HepG2 (cell line): ENCODE results near the gene GNB1. TPM values are rescaled to one million over a fixed set of nuclear protein-coding genes. Genes with fewer than 3 reads are reported as not detected.

ENCODE experiments used
- ASH2L ChIP-seq: fragments of 300-600, 200-600 bp; sonication (generic); IDR thresholded peaks from 2 replicates; pipeline ENCODE4 v1.7.0; 2017; ENCODE audit warnings: low read depth, mild to moderate bottlenecking, moderate library complexity, mixed read lengths, low read length; ENCODE audit not compliant: insufficient read length
- CEBPB ChIP-seq: IDR thresholded peaks from 2 replicates; pipeline ENCODE4 v1.6.1; 2011; ENCODE audit warnings: low read depth, low read length, improper control_type of control experiment, borderline replicate concordance
- DMAP1 ChIP-seq: IDR thresholded peaks from 2 replicates; pipeline ENCODE4 v1.6.1; 2016
- ERF ChIP-seq: IDR thresholded peaks from 2 replicates; pipeline ENCODE4 v1.6.1; 2018; ENCODE audit warnings: missing biosample characterization, missing genetic modification reagents
- GFI1 ChIP-seq: sonication (generic); formaldehyde crosslinking; IDR thresholded peaks from 2 replicates; pipeline ENCODE4 v1.5.0; 2020; ENCODE audit warnings: missing genetic modification reagents, mild to moderate bottlenecking, borderline replicate concordance
- HNF4G ChIP-seq, 2 experiments: sonication (generic) in 1 of 2; formaldehyde crosslinking in 1 of 2; IDR thresholded peaks; 2 replicates each; pipeline versions ENCODE4 v1.4.0 to v1.6.1; 2011 to 2020; ENCODE audit warnings: borderline replicate concordance in 2 of 2, low read depth in 2 of 2, mild to moderate bottlenecking in 2 of 2, low read length in 1 of 2, missing genetic modification reagents in 1 of 2, moderate library complexity in 1 of 2
- JUNB ChIP-seq: sonication (generic); formaldehyde crosslinking; IDR thresholded peaks from 2 replicates; pipeline ENCODE4 v1.8.0; 2022; ENCODE audit warnings: missing genetic modification reagents, mild to moderate bottlenecking, borderline replicate concordance
- KLF13 ChIP-seq: sonication (generic); formaldehyde crosslinking; IDR thresholded peaks from 2 replicates; pipeline ENCODE4 v1.4.0; 2020; ENCODE audit warnings: mild to moderate bottlenecking, missing genetic modification reagents
- MAZ ChIP-seq, 2 experiments: sonication (generic) in 1 of 2; formaldehyde crosslinking in 1 of 2; IDR thresholded peaks; 2 replicates each; pipeline versions ENCODE4 v1.5.0 to v1.6.1; 2012 to 2020; ENCODE audit warnings: low read depth in 2 of 2, mild to moderate bottlenecking in 2 of 2, borderline replicate concordance in 1 of 2, improper control_type of control experiment in 1 of 2, low read length in 1 of 2, missing genetic modification reagents in 1 of 2, moderate library complexity in 1 of 2
- NFIB ChIP-seq: sonication (generic); formaldehyde crosslinking; IDR thresholded peaks from 2 replicates; pipeline ENCODE4 v1.9.0; 2021; ENCODE audit warnings: missing genetic modification reagents, mild to moderate bottlenecking, borderline replicate concordance
- STAT5B ChIP-seq: sonication (generic); formaldehyde crosslinking; IDR thresholded peaks from 2 replicates; pipeline ENCODE4 v1.4.0; 2020; ENCODE audit warnings: missing genetic modification reagents
- YEATS4 ChIP-seq: sonication (generic); formaldehyde crosslinking; IDR thresholded peaks from 2 replicates; pipeline ENCODE4 v1.4.0; 2020; ENCODE audit warnings: missing genetic modification reagents, borderline replicate concordance
- ZBTB7A ChIP-seq: sonication (generic); formaldehyde crosslinking; IDR thresholded peaks from 2 replicates; pipeline ENCODE4 v1.8.0; 2022; ENCODE audit warnings: mild to moderate bottlenecking, missing genetic modification reagents
- ZNF234 ChIP-seq: sonication (generic); formaldehyde crosslinking; conservative IDR thresholded peaks from 2 replicates; pipeline ENCODE4 v1.5.1; 2020; ENCODE audit warnings: mild to moderate bottlenecking, missing genetic modification reagents
- ZNF256 ChIP-seq: sonication (generic); formaldehyde crosslinking; conservative IDR thresholded peaks from 2 replicates; pipeline ENCODE4 v1.4.0; 2020; ENCODE audit warnings: missing genetic modification reagents
- ZNF879 ChIP-seq: sonication (generic); formaldehyde crosslinking; IDR thresholded peaks from 2 replicates; pipeline ENCODE4 v1.8.1; 2023; ENCODE audit warnings: missing genetic modification reagents
- polyA plus RNA-seq, 8 experiments: library from polyadenylated mRNA; depleted of rRNA in 3 of 8; stranded (reverse) in 7 of 8; unstranded in 1 of 8; fragments of >200 nt; fragmentation: Illumina TruSeq in 4 of 8; extraction: Trizol in 4 of 8; gene quantifications; 2 replicates each; pipeline versions ENCODE4 v1.2.1 to v1.2.3, GENCODE V29; 2011 to 2016; ENCODE audit warnings: low read depth in 4 of 8, missing spikeins in 1 of 8, mixed read lengths in 1 of 8; ENCODE audit not compliant: insufficient read depth in 1 of 8
- total RNA-seq, 5 experiments: library from RNA; depleted of rRNA; stranded (reverse); fragments of >200 nt; fragmentation: Illumina TruSeq; extraction: Trizol; gene quantifications; 2 replicates each; pipeline ENCODE4 v1.2.3, GENCODE V29; 2016; ENCODE audit warnings: low read depth in 1 of 5
- TF ChIP-seq, protein P1 (sequence below): sonication (generic); formaldehyde crosslinking; IDR thresholded peaks from 2 replicates; pipeline ENCODE4 v1.5.0; 2020; ENCODE audit warnings: mild to moderate bottlenecking, missing genetic modification reagents, borderline replicate concordance
- TF ChIP-seq, protein P2 (sequence below): sonication (generic); formaldehyde crosslinking; IDR thresholded peaks from 2 replicates; pipeline ENCODE4 v1.4.0; 2020; ENCODE audit warnings: missing genetic modification reagents
- TF ChIP-seq, protein P3 (sequence below): IDR thresholded peaks from 2 replicates; pipeline ENCODE4 v1.6.1; 2016; ENCODE audit warnings: low read depth, control low read depth

GNB1 gene
- total and polyA plus RNA-seq, 2 of the 13 experiments (the other 11 are each of a cell fraction or from before 2014, with no cell fraction given) = 66.2 to 327 TPM

- TF ChIP-seq ZNF256 (CRISPR knock-in tag) (no peak), MAZ (IDR thresholded peaks at IDR 0.05; ENCODE audit: borderline replicate concordance, low read depth, low read length) (no peak), MAZ (CRISPR knock-in tag; IDR thresholded peaks at IDR 0.05; ENCODE audit: low read depth) (peak; percentile 34; the same call in 1 of the 2 replicates), DMAP1 (no peak), HNF4G (IDR thresholded peaks at IDR 0.05; ENCODE audit: borderline replicate concordance, low read depth, low read length) (no peak), HNF4G (CRISPR knock-in tag; IDR thresholded peaks at IDR 0.05; ENCODE audit: borderline replicate concordance, low read depth) (no peak), ZNF879 (CRISPR knock-in tag) (no peak), ZBTB7A (CRISPR knock-in tag) (no peak), NFIB (CRISPR knock-in tag) (no peak), KLF13 (no peak), ERF (CRISPR knock-in tag) (no peak), ZNF234 (CRISPR knock-in tag) (no peak), JUNB (no peak), GFI1 (no peak), CEBPB (no peak), ASH2L (peak; percentile 72), STAT5B (CRISPR knock-in tag) (no peak), YEATS4 (CRISPR knock-in tag) (peak; percentile 64; the same call in 1 of the 2 replicates)
- TF ChIP-seq, protein P1, sequence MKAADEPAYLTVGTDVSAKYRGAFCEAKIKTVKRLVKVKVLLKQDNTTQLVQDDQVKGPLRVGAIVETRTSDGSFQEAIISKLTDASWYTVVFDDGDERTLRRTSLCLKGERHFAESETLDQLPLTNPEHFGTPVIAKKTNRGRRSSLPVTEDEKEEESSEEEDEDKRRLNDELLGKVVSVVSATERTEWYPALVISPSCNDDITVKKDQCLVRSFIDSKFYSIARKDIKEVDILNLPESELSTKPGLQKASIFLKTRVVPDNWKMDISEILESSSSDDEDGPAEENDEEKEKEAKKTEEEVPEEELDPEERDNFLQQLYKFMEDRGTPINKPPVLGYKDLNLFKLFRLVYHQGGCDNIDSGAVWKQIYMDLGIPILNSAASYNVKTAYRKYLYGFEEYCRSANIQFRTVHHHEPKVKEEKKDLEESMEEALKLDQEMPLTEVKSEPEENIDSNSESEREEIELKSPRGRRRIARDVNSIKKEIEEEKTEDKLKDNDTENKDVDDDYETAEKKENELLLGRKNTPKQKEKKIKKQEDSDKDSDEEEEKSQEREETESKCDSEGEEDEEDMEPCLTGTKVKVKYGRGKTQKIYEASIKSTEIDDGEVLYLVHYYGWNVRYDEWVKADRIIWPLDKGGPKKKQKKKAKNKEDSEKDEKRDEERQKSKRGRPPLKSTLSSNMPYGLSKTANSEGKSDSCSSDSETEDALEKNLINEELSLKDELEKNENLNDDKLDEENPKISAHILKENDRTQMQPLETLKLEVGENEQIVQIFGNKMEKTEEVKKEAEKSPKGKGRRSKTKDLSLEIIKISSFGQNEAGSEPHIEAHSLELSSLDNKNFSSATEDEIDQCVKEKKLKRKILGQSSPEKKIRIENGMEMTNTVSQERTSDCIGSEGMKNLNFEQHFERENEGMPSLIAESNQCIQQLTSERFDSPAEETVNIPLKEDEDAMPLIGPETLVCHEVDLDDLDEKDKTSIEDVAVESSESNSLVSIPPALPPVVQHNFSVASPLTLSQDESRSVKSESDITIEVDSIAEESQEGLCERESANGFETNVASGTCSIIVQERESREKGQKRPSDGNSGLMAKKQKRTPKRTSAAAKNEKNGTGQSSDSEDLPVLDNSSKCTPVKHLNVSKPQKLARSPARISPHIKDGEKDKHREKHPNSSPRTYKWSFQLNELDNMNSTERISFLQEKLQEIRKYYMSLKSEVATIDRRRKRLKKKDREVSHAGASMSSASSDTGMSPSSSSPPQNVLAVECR (CRISPR knock-in tag) = peak; percentile 72
- TF ChIP-seq, protein P2, sequence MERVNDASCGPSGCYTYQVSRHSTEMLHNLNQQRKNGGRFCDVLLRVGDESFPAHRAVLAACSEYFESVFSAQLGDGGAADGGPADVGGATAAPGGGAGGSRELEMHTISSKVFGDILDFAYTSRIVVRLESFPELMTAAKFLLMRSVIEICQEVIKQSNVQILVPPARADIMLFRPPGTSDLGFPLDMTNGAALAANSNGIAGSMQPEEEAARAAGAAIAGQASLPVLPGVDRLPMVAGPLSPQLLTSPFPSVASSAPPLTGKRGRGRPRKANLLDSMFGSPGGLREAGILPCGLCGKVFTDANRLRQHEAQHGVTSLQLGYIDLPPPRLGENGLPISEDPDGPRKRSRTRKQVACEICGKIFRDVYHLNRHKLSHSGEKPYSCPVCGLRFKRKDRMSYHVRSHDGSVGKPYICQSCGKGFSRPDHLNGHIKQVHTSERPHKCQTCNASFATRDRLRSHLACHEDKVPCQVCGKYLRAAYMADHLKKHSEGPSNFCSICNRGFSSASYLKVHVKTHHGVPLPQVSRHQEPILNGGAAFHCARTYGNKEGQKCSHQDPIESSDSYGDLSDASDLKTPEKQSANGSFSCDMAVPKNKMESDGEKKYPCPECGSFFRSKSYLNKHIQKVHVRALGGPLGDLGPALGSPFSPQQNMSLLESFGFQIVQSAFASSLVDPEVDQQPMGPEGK (CRISPR knock-in tag) = 0 out of 2 replicates have a peak, but pooled peaks have one; percentile 20
- TF ChIP-seq, protein P3, sequence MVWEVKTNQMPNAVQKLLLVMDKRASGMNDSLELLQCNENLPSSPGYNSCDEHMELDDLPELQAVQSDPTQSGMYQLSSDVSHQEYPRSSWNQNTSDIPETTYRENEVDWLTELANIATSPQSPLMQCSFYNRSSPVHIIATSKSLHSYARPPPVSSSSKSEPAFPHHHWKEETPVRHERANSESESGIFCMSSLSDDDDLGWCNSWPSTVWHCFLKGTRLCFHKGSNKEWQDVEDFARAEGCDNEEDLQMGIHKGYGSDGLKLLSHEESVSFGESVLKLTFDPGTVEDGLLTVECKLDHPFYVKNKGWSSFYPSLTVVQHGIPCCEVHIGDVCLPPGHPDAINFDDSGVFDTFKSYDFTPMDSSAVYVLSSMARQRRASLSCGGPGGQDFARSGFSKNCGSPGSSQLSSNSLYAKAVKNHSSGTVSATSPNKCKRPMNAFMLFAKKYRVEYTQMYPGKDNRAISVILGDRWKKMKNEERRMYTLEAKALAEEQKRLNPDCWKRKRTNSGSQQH (CRISPR knock-in tag) = peak; percentile 94
Observed at GRCh38 chr1:1889847-1890505, 911 bp downstream of the GNB1 start (continued).
